Colonic mucosa (tissue), 4 donors: ENCODE measurements around the gene RASGRF2. TPM values are rescaled to one million over a fixed set of nuclear protein-coding genes. Genes with fewer than 3 reads are reported as not detected.

Source experiments
- DNase-seq: peaks from one replicate; pipeline ENCODE4 v3.0.0-alpha.2; 2020
- H3K27ac ChIP-seq: fragments of 200-600 bp; one replicate; pipeline ENCODE4 v1.8.0; 2021
- H3K27me3 ChIP-seq: fragments of 200-600 bp; one replicate; pipeline ENCODE4 v1.8.0; 2021
- H3K36me3 ChIP-seq: fragments of 200-600 bp; one replicate; pipeline ENCODE4 v1.8.0; 2021
- H3K4me1 ChIP-seq: fragments of 200-600 bp; one replicate; pipeline ENCODE4 v1.8.0; 2021; ENCODE audit warnings: mild to moderate bottlenecking
- H3K4me3 ChIP-seq: fragments of 200-600 bp; one replicate; pipeline ENCODE4 v1.8.0; 2021
- H3K9ac ChIP-seq, 2 donors: one replicate each; pipeline ENCODE4 v1.7.0; 2013; ENCODE audit warnings: control low read depth in 2 of 2, low read depth in 2 of 2, low read length in 2 of 2
- H3K9me3 ChIP-seq: fragments of 200-600 bp; one replicate; pipeline ENCODE4 v1.8.0; 2021
- intact Hi-C: fragments of 100-400 bp; cut with DNase I; formaldehyde crosslinking; loops from one replicate; pipeline ENCODE4 v1.14.1; 2022
- total RNA-seq, 2 donors: library from RNA; stranded (reverse); fragmentation: NEBNext Ultra II Directional in 1 of 2; extraction: Animal tissue kit (Norgen Biotek cat#: 25700) in 1 of 2; gene quantifications; one replicate each; pipeline ENCODE4 v1.2.1, GENCODE V29; 2021
- TF ChIP-seq, protein P1 (sequence below): fragments of 200-600 bp; IDR thresholded peaks from one replicate; pipeline ENCODE4 v1.8.0; 2022; ENCODE audit warnings: antibody characterized with exemption, mild to moderate bottlenecking
- donor health status: healthy.
- donor health status: DM: no; HTN: no; CAD: no.
- donor health status: DM: no; HTN: no; CAD: no.

RASGRF2 gene
- total RNA-seq, 2 donors from 2014 or later, result 2.8 to 3.5 TPM

DNA sequence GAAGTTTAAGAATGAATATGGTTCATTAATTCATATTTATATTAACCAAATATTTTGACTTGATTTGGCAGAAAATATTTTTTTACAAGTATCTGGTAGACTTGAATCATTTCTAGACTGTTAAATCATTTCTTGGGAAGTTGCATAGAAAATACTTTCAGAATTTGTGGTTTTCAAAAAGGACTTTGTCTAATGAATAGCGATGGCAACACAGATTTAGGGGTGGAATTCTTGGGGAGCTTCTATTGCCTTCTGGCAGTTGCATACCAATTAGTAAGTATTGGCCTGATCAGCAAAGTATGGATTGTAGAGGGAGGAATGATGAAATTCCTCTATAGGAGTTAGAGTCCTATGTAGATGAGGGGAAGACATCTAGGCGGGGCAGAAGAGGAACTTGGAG is 204.3 kb downstream of the RASGRF2 start:
- no peak overlapping the region for H3K4me3 ChIP-seq
- intact Hi-C loops, result loop anchor here (10.0 kb wide), 1 partner anchor 210 kb away; no protein-coding TSS in a partner anchor
- H3K36me3 ChIP-seq, result no peaks in the 10 kb centered on the region
- no peaks in the 10 kb centered on the region for H3K4me1 ChIP-seq
- no peak overlapping the region for H3K27ac ChIP-seq
- no peak overlapping the region for H3K9ac ChIP-seq
- no peak for DNase-seq
- TF ChIP-seq, protein P1, sequence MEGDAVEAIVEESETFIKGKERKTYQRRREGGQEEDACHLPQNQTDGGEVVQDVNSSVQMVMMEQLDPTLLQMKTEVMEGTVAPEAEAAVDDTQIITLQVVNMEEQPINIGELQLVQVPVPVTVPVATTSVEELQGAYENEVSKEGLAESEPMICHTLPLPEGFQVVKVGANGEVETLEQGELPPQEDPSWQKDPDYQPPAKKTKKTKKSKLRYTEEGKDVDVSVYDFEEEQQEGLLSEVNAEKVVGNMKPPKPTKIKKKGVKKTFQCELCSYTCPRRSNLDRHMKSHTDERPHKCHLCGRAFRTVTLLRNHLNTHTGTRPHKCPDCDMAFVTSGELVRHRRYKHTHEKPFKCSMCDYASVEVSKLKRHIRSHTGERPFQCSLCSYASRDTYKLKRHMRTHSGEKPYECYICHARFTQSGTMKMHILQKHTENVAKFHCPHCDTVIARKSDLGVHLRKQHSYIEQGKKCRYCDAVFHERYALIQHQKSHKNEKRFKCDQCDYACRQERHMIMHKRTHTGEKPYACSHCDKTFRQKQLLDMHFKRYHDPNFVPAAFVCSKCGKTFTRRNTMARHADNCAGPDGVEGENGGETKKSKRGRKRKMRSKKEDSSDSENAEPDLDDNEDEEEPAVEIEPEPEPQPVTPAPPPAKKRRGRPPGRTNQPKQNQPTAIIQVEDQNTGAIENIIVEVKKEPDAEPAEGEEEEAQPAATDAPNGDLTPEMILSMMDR, result no peak
- no peaks in the 10 kb centered on the region for H3K9me3 ChIP-seq
- H3K27me3 ChIP-seq, result no peaks in the 10 kb centered on the region

DNA sequence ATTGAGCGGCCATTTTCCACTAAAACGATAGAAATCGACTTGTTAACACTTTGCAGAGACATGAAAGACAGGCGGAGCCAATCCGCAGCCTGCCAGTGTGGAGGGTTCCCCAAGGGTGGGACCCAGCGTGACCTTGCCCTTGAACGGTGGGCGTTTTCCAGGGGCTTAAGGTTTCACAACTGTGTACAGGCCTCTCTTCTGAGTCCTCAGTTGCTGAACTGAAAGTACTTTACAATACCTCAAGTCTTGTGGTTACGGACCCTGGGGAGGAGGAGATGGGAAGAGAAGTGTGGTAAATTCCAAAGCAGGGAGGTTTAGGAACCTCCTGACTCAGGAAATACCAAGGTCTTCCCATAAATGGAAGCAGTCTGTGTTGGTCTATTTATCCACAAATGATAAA is 204.8 kb downstream of the RASGRF2 start:
- TF ChIP-seq, protein P1, result no peak
- no peaks in the 10 kb centered on the region for H3K4me1 ChIP-seq
- no peak overlapping the region for H3K27ac ChIP-seq
- H3K9me3 ChIP-seq, result no peaks in the 10 kb centered on the region
- intact Hi-C loops, result loop anchor here (10.0 kb wide), 1 partner anchor 210 kb away; no protein-coding TSS in a partner anchor
- no peak for DNase-seq
- no peaks in the 10 kb centered on the region for H3K27me3 ChIP-seq
- no peaks in the 10 kb centered on the region for H3K36me3 ChIP-seq
- no peak overlapping the region for H3K9ac ChIP-seq
- no peak overlapping the region for H3K4me3 ChIP-seq

DNA sequence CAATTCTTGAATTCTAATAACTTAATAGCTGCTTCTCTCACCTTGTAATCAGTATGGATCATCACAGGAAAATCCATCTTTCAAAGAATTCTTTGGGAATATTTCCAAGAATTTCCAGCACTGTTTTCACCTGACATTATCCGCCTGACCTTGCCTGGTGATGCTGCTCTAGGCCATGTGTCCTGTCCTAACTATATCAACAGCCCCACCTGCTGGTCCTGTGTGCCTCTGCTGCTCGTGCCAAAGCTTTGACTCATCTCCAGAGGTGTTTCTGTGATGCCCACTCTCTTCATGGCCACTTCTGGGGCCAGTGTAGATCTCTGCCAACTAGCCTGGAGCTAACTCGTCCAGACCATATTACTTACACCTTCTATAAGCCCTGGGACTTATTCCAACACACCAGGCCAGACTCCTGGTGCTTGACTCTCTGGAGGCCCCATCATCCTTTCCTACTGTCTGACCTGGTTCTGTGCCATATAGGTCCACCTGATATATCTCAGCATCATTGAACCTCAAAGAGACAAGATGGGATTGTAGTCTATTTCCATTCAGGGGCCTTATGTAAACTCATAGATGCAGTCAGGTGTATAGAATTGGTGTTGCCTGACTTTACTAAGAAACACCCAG is 205.4 kb downstream of the RASGRF2 start:
- Histone ChIP-seq H3K27me3 (no peaks in the 10 kb centered on the region), H3K4me3 (no peak overlapping the region), H3K4me1 (no peaks in the 10 kb centered on the region), H3K27ac (no peak overlapping the region), H3K9ac (no peak overlapping the region), H3K9me3 (no peaks in the 10 kb centered on the region), H3K36me3 (no peaks in the 10 kb centered on the region)
- DNase-seq, result peak; percentile 61
- TF ChIP-seq, protein P1, result peak; percentile 43
- intact Hi-C loops, result loop anchor here (10.0 kb wide), 1 partner anchor 211 kb away; no protein-coding TSS in a partner anchor

DNA sequence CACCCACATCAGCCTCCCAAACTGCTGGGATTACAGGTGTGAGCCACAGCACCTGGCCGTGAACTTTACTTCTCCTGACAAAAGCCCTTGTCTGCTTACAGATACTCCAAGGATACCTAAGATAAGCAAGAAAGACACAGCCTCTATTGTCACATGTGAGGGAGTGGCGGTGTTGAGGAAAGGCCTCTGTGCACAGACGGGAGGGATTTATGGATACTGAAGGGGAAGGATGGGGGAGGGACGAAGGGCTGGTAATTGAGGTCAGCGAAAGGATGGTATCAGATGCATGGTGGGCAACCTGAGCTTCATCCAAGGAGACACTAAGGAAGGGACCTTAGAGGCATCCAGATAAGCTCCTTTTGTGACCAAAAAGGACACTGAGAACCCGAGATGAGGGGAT is 206.3 kb downstream of the RASGRF2 start:
- Histone ChIP-seq H3K4me3 (no peak overlapping the region), H3K9me3 (no peaks in the 10 kb centered on the region), H3K27me3 (no peaks in the 10 kb centered on the region), H3K36me3 (no peaks in the 10 kb centered on the region), H3K27ac (no peak overlapping the region), H3K9ac (no peak overlapping the region), H3K4me1 (no peaks in the 10 kb centered on the region)
- intact Hi-C loops, result loop anchor here (10.0 kb wide), 1 partner anchor 212 kb away; no protein-coding TSS in a partner anchor
- TF ChIP-seq, protein P1, result no peak
- no peak for DNase-seq

DNA sequence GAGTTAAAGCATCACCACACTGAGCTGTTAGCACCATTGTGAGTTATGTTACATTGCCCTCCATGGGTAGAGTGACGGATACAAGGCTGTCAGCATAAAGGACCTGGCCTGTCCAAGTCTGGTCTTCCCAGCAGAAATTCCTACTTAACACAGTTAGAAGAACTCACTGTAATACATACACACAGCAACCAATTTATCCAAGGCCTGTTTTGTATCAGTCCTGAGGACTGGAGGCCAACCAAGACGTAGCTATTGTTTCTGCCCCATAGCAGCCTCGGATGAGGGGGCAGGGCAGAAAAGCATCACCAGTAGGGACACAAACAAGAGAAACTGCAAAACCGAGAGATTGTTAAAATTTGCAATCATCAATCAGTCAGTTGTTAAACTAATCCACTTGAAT is 206.9 kb downstream of the RASGRF2 start:
- Histone ChIP-seq H3K4me1 (no peaks in the 10 kb centered on the region), H3K27ac (no peak overlapping the region), H3K9me3 (no peaks in the 10 kb centered on the region), H3K4me3 (no peak overlapping the region), H3K9ac (no peak overlapping the region), H3K27me3 (no peaks in the 10 kb centered on the region), H3K36me3 (no peaks in the 10 kb centered on the region)
- intact Hi-C loops, result loop anchor here (10.0 kb wide), 1 partner anchor 212 kb away; no protein-coding TSS in a partner anchor
- TF ChIP-seq, protein P1, result no peak
- DNase-seq, result no peak
